GM21529 (cell line): ENCODE data around the gene FOXC2.

Experiments used
- ATAC-seq: cut with Tn5 transposase; IDR thresholded peaks from one replicate; pipeline ENCODE4 v1.9.1; 2021; ENCODE audit not compliant: unreplicated experiment

Gene FOXC2

DNA sequence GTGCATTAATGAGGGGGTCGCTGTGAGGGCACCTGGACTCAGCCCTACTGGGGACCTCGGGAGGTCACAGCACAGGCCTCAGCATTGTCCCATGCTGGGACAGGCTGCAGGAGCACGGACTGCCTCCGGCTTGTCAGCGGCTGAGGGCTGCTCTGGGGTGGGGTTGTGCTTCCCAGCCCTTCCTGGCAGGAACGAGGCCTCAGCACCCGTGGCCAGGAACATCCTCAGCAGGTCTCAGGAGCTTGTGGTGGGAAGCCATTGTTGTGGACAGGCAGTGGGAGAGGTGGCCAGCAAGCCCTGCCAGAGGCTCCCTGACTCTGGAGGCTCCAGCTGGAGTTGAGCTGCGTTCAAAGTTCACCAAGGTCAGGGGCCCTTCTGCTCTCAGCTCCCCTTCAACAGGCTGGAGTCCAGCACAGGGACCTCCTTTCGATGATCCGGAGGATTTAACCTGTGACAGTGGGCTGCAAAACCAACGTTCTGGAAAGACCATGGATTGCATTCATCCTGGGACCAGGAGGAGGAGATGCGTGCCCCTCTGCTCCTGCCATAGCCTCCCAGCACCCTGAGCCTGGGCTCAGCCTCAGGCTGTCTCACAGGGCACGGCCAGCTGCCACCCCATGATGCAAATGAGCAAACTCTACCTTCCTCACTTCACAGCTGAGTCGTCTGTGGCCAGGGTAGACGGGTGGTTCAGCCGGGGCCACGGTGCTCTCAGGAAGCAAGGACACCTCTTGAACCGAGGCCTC lies 44.3 kb downstream of the FOXC2 start:
- ATAC-seq: no peak

DNA sequence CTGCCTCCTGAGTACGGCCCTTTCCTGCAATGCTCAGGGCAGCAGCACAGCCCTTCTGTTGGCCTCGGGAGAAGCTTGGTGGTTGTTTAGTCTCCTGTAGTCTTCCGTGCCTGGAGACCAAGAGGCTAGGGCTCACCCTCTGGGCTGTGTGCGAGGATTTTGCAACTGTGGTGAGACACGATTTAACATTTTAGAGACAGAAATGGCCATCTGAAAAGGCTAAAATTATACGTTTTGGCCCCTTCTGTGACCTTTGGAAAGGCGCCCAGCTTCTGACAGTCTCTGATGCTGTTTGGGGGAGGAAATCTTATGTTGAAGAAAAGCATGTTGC lies 44.9 kb downstream of the FOXC2 start:
- ATAC-seq: no peak

DNA sequence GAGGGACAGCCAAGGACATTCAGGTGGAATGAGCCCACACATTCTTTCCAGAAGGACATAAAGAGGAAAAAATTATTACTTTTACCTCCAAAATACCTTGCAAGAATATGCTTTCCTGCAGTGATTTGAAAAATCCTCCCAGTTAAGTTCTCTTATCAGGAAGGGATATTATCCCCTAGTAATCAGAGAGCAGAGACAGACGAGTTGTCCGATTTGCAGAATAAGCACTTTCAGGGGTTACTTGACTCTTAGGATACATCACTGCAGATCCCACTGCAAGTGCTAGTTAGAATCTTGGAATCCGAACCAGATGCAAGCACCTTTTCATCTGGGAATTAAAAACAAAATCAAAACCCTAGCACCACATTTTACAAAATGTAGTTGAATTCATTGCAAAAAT lies 45.3 kb downstream of the FOXC2 start:
- no peak for ATAC-seq

DNA sequence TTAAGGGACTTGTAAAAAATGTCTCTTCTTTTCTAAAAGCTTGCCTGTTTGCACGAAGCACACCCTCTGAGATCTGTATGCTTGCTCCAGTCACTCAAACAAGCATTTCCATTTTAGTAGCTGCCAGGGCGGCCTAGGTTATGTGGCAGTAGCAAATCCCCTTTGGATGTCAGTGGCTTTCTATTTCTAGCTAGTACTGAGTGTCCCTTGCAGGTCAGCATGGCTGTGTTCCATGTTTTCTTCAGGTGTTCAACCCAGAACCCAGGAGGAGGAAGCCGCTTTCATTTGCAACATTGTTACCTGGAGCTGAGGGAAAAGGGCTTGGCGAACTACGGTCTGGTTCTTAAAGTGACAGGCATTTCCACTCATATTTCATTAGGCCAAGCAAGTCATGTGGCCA lies 48.1 kb downstream of the FOXC2 start:
- ATAC-seq: no peak

DNA sequence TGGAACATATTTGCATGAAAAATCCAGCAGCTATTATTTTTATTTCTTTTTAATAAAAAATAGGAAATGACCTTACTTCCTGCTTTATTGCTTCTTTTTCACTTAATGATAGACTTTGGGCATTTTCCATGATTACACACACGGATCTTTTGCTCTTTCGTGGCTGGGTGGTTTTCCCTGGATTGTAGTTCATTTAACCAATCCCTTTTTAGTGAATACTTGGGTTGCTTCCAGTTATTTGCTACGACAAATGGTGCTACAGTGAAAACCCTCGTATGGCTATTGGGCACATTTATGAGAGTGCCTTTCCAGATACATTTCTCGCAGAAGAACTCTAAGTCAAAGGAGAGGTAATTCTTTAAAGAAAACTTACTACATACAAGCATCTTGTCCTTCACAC lies 50.3 kb downstream of the FOXC2 start:
- ATAC-seq: no peak

DNA sequence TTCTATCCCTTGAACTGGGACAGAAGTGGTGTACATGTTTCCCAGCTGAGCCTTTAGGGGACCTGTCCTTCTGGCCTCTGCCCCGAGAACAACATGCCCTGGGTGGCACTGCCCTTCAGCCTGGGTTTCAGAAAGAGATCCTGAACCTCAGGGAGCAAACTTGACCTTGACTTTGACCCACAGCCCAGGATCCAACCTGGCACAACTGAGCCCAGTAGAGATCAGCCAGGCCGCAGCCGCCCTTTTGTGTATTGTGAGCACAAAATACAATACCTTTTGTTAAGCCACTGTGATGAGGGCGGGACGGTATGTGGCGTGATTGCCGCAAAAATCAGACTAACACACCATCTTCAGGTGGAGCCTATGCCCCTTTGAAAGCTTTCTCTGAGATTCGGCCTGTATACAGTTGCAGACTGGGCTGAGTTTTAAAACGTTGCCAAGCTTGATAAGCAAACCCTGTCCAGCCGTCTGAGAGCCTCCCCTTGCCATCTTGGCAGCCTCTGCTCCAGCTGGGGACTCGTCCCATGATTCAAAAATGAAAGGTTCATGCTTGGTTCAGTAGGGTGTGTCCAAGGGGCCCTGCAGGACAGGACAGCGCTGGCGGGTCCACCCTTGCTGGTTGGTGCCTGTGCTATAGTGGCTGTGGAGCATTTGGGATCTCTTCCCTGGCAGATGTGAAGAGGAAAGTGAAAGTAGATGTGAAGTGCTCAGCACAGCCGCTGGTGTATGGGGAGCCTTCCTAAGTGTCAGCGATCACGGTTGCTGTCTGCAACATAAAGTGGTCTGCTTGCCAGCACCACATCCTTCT lies 52.0 kb downstream of the FOXC2 start:
- ATAC-seq: no peak
